ENCODE results near the gene SYCP2.

The SYCP2 gene

GRCh38 chr20:59836767-59837166 lies 96.7 kb downstream of the SYCP2 start:
- DNase-seq (ENCODE audit: low spot score) = no peak

- no peak for DNase-seq (ENCODE audit: low spot score)
These were observed 97.7 kb downstream of the SYCP2 start for GRCh38 chr20:59835448-59836395.

- DNase-seq (ENCODE audit: low spot score) = no peak
These were observed 98.4 kb downstream of the SYCP2 start for GRCh38 chr20:59835057-59835447.

- DNase-seq (ENCODE audit: low spot score) = no peak
These were observed 100.8 kb downstream of the SYCP2 start for GRCh38 chr20:59832406-59833363.

- DNase-seq (ENCODE audit: low spot score) = no peak
These were observed 101.5 kb downstream of the SYCP2 start for GRCh38 chr20:59831916-59832270.

- no peak for DNase-seq (ENCODE audit: low spot score)
These were observed 102.2 kb downstream of the SYCP2 start for GRCh38 chr20:59831024-59831915.

- no peak for DNase-seq (ENCODE audit: low spot score)
These were observed 102.8 kb downstream of the SYCP2 start for GRCh38 chr20:59830665-59831023.

- DNase-seq (ENCODE audit: low spot score) = no peak
These were observed 103.4 kb downstream of the SYCP2 start for GRCh38 chr20:59829786-59830664.

GRCh38 chr20:59829054-59829785 lies 104.2 kb downstream of the SYCP2 start:
- DNase-seq (ENCODE audit: low spot score) = no peak

GRCh38 chr20:59828125-59829053 lies 105.0 kb downstream of the SYCP2 start:
- DNase-seq (ENCODE audit: low spot score) = no peak

- no peak for DNase-seq (ENCODE audit: low spot score)
These were observed 106.0 kb downstream of the SYCP2 start for GRCh38 chr20:59827138-59828056.

- DNase-seq (ENCODE audit: low spot score) = no peak
These were observed 107.3 kb downstream of the SYCP2 start for GRCh38 chr20:59825944-59826759.

GRCh38 chr20:59825563-59825920 lies 107.9 kb downstream of the SYCP2 start:
- DNase-seq (ENCODE audit: low spot score) = no peak

GRCh38 chr20:59824711-59825562 lies 108.5 kb downstream of the SYCP2 start:
- DNase-seq (ENCODE audit: low spot score) = no peak

GRCh38 chr20:59823491-59824259 lies 109.8 kb downstream of the SYCP2 start:
- DNase-seq (ENCODE audit: low spot score) = no peak
